Thyroid gland (tissue), 4 donors: ENCODE results near the gene HHATL.

ENCODE experiments used
- POLR2A ChIP-seq, 2 donors: fragments of 450-650 bp; IDR thresholded peaks; one replicate each; pipeline ENCODE4 v1.6.1; 2017; ENCODE audit warnings: antibody characterized with exemption in 2 of 2, mild to moderate bottlenecking in 2 of 2, moderate library complexity in 1 of 2
- TF ChIP-seq, protein P1 (sequence below), 6 experiments: fragments of 200-600 bp in 3 of 6; fragments of 450-650 bp in 3 of 6; sonication (generic) in 3 of 6; IDR thresholded peaks; one replicate each; pipeline ENCODE4 v1.5.1; 2016 to 2019; ENCODE audit warnings: antibody characterized with exemption in 6 of 6, mild to moderate bottlenecking in 2 of 6, inconsistent platforms in 1 of 6, moderate library complexity in 1 of 6

DNA sequence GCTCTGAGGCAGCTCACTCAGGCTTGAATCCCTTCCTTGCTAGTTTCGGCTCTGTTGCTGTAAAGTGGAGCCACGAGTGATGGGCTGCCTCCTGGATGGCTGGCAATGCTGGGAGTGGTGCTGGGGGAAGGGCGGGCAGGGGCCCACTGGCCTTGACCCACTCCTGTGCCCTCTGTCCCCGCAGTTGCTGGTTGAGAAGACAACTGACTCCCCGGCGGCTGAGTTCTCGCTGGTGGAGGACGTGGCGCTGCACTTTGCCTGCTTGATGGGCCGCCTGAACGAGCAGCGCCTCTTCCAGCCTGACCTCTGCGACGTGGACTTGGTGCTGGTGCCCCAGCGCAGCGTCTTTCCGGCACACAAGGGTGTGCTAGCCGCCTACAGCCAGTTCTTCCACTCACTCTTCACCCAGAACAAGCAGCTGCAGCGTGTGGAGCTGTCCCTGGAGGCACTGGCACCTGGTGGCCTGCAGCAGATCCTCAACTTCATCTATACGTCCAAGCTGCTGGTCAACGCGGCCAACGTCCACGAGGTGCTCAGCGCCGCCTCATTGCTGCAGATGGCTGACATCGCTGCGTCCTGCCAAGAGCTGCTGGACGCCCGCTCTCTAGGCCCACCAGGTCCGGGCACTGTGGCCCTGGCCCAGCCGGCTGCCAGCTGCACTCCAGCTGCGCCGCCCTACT, 44.4 kb downstream of the HHATL start:
- TF ChIP-seq, protein P1, sequence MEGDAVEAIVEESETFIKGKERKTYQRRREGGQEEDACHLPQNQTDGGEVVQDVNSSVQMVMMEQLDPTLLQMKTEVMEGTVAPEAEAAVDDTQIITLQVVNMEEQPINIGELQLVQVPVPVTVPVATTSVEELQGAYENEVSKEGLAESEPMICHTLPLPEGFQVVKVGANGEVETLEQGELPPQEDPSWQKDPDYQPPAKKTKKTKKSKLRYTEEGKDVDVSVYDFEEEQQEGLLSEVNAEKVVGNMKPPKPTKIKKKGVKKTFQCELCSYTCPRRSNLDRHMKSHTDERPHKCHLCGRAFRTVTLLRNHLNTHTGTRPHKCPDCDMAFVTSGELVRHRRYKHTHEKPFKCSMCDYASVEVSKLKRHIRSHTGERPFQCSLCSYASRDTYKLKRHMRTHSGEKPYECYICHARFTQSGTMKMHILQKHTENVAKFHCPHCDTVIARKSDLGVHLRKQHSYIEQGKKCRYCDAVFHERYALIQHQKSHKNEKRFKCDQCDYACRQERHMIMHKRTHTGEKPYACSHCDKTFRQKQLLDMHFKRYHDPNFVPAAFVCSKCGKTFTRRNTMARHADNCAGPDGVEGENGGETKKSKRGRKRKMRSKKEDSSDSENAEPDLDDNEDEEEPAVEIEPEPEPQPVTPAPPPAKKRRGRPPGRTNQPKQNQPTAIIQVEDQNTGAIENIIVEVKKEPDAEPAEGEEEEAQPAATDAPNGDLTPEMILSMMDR (IDR thresholded peaks at IDR 0.05), result no peak
- TF ChIP-seq POLR2A (IDR thresholded peaks at IDR 0.05), result no peak
